ENCODE results near the gene NFATC1. TPM values are rescaled to one million over a fixed set of nuclear protein-coding genes. Genes with fewer than 3 reads are reported as not detected.

NFATC1 gene
- total RNA-seq, 1 donor from 2014 or later: 7.1 TPM

DNA sequence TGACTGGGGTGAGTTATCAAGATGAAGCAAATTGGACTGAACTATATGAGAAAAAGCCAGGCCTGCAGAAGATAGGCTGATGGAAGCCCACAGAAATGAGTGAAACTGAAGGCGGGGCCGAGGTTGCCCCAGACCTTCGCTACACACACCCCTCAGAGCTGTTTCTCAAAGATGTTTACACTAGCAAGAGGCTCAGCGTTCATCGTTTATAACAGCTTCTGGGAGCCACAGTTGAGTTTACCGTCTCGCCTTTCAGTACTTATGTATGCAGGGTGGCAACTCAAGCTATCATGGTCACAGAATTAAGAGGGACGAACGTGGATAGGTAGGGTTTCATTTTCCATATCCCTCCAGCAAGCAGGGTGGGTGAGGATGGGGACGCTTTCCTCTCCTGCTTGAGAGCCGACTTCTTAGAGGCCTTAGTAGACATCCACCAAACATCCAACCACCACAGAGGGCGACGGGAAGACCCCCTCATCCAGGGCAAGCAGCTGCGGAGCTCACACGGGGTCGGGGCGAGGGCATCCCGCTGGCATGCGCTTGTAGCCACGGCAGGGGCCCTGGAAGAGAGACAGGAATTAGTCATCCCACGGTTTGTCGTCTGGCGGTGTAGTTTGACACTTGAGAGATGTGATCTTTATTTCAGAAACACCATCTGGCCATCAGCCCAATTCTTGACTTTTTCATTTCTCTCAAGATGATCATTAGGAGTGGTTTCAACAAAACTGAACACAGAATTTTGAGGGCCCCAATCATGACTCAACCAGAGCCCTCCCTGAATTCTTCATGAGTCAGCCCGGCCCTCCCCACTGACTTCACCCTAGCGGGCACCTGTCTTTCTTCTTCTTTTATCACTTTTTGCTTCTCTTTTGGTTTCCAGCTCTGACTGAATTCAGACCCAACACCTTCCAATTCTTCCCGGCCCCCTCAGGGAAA, 174.8 kb downstream of the NFATC1 start:
- Mint-ChIP-seq H3K27me3 (ENCODE audit: low read depth) (no peaks in the 10 kb centered on the region), H3K27ac (ENCODE audit: unreplicated experiment) (peak overlapping the region; percentile 83), H3K9me3 (ENCODE audit: low read depth) (peaks cover 11% of the 10 kb centered on the region), H3K36me3 (ENCODE audit: low read depth) (peaks cover 4% of the 10 kb centered on the region), H3K4me1 (ENCODE audit: low read depth) (peaks cover 59% of the 10 kb centered on the region), H3K4me3 (ENCODE audit: unreplicated experiment) (peak overlapping the region; percentile 46)
- TF ChIP-seq, protein P1, sequence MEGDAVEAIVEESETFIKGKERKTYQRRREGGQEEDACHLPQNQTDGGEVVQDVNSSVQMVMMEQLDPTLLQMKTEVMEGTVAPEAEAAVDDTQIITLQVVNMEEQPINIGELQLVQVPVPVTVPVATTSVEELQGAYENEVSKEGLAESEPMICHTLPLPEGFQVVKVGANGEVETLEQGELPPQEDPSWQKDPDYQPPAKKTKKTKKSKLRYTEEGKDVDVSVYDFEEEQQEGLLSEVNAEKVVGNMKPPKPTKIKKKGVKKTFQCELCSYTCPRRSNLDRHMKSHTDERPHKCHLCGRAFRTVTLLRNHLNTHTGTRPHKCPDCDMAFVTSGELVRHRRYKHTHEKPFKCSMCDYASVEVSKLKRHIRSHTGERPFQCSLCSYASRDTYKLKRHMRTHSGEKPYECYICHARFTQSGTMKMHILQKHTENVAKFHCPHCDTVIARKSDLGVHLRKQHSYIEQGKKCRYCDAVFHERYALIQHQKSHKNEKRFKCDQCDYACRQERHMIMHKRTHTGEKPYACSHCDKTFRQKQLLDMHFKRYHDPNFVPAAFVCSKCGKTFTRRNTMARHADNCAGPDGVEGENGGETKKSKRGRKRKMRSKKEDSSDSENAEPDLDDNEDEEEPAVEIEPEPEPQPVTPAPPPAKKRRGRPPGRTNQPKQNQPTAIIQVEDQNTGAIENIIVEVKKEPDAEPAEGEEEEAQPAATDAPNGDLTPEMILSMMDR (IDR thresholded peaks at IDR 0.05): no peak
- DNase-seq (ENCODE audit: low spot score): peak; percentile 76

DNA sequence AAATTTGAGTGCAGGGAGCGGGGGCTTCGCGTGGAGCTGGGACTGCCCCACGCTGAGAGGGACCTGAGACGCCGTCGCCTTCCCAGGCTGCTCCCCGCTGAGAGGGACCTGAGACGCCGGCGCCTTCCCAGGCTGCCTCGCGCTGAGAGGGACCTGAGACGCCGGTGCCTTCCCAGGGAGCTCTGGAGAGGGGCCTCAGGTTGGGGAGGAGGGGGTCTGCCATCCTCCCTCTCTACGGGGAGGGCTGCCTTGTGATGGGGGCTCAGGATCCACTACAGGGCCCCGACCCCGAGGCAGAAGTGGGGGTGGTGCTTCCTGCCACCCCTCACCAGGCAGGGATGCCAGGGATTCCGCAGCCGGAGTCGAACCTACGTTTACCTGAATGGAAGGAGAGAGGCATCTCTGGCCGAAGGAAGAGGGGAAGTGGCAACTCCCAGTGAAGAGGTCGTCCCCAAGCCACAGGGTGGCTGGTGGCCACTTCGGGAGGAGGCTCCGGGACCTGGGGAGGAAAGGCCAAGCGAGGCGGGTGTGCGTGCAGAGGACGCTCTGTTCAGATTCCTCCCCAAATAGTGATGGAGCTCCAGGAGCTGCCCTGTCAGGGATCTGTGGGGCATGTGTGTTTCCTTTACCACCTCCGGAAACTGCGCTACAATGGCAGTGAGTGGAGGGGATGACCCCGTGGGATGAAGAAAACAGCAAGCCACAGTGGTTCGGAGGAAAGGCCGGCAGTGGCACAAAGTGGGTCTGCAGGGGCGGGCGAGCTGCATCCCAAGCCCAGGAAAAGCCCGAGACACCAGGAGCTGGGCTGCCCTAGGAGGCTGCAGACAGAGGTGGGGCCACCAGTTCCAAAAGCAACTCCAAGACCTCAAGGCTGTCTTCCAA, 175.7 kb downstream of the NFATC1 start:
- Mint-ChIP-seq H3K27ac (ENCODE audit: unreplicated experiment) (peak overlapping the region; percentile 83), H3K9me3 (ENCODE audit: low read depth) (peaks cover 11% of the 10 kb centered on the region), H3K36me3 (ENCODE audit: low read depth) (peaks cover 4% of the 10 kb centered on the region), H3K4me1 (ENCODE audit: low read depth) (peaks cover 61% of the 10 kb centered on the region), H3K27me3 (ENCODE audit: low read depth) (no peaks in the 10 kb centered on the region), H3K4me3 (ENCODE audit: unreplicated experiment) (peak overlapping the region; percentile 46)
- DNase-seq (ENCODE audit: low spot score): peak; percentile 75
- TF ChIP-seq, protein P1 (IDR thresholded peaks at IDR 0.05): no peak

DNA sequence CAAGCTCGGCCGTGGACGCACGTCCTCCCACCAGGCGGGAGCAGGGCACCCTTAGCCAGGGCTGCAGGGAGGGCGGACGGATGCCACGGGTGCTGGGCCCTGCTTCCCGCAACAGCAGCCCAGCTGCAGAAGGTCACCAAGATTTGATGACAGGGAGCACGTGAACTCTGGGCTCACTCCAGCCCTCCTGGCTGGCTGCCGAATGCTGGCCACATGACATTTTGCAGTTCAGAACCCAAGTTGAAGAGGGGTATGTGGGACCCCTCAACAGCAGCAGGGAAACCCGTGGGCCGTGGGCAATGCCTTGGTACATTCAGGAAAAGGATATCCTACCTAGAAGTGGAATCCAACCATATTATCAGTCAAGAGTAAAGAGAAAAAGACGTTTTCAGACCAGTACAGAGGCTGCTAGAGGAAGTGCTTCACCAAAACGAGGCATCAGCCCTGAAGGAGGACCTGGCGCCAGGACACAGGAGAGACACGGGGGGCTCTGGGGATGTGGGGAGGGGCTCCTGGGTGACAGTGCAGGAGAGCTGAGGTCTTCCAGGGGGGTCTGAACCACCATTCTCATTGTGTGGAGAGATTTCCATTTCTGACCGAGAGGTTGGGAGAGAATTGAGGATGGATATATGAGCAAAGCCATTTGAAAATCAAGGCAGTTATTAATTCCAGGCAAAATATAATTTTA, 176.5 kb downstream of the NFATC1 start:
- TF ChIP-seq, protein P1 (IDR thresholded peaks at IDR 0.05): no peak
- no peak overlapping the region for H3K27ac Mint-ChIP-seq (ENCODE audit: unreplicated experiment)
- DNase-seq (ENCODE audit: low spot score): peak; percentile 70
- H3K27me3 Mint-ChIP-seq (ENCODE audit: low read depth): no peaks in the 10 kb centered on the region
- peaks cover 59% of the 10 kb centered on the region for H3K4me1 Mint-ChIP-seq (ENCODE audit: low read depth)
- peaks cover 4% of the 10 kb centered on the region for H3K36me3 Mint-ChIP-seq (ENCODE audit: low read depth)
- H3K9me3 Mint-ChIP-seq (ENCODE audit: low read depth): peaks cover 11% of the 10 kb centered on the region
- H3K4me3 Mint-ChIP-seq (ENCODE audit: unreplicated experiment): no peak overlapping the region

DNA sequence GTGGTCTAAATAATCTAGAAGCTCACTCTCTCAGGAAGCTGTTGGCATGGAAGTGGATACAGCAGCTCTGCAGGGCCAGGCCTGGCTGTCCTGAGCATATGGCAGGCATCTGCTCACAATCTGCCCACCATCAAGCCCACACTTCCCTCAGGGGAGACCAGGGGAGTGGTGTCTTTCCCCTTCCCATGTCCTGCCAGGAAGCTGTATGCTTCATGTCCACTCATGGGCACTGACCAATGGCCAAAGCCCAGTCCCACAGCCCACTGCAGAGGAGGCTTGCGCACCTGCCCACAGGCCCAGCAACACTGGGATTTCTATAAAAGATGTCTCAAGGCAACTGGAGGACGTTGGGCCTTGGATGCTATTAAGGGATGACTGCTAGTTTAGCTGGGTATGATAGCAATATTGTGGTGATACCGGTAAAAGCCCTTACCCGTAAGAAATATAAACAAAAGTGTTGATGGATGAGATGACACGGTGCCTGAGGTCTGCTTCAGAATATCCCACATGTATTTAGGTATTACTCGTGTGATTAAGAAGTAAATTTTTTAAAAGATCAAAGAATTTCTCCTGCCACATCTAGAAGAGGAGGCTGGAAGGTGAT, 177.2 kb downstream of the NFATC1 start:
- Mint-ChIP-seq H3K36me3 (ENCODE audit: low read depth) (peaks cover 4% of the 10 kb centered on the region), H3K9me3 (ENCODE audit: low read depth) (peaks cover 11% of the 10 kb centered on the region), H3K4me3 (ENCODE audit: unreplicated experiment) (no peak overlapping the region), H3K27me3 (ENCODE audit: low read depth) (no peaks in the 10 kb centered on the region), H3K27ac (ENCODE audit: unreplicated experiment) (no peak overlapping the region), H3K4me1 (ENCODE audit: low read depth) (peaks cover 59% of the 10 kb centered on the region)
- TF ChIP-seq, protein P1 (IDR thresholded peaks at IDR 0.05): no peak
- no peak for DNase-seq (ENCODE audit: low spot score)

All from chondrocyte (in vitro differentiated cells).